HG03103 (cell line): ENCODE data around the gene PTPRN2.
"Not testable (repeated sequence)": the region's sequence is repeated elsewhere in the genome, so short reads cannot be mapped to it uniquely, and the experiment has no call there.

Experiments used
- ATAC-seq: cut with Tn5 transposase; IDR thresholded peaks from one replicate; pipeline ENCODE4 v1.9.1; 2021; ENCODE audit warnings: low read depth; ENCODE audit not compliant: unreplicated experiment

The PTPRN2 gene

DNA sequence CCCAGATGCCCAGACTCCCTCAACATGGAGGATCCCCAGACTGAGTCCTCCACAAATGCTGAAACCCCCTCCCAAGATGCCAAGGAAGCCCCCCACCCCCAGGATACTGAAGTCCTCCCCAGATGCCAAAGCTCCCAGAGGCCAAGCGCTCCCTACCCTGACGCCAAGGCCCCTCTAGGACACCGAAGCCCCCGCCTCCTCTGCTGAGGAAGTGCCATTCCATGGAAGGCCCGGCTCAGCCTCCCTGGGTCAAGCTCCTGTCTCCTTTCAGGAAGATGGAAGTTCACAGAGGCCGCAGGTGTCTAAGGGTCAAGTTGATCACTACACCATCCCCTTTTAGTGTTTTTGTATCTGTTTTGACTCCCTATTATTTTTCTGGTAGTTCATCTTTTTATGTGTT lies 644.1 kb downstream of the PTPRN2 start:
- no peak for ATAC-seq

DNA sequence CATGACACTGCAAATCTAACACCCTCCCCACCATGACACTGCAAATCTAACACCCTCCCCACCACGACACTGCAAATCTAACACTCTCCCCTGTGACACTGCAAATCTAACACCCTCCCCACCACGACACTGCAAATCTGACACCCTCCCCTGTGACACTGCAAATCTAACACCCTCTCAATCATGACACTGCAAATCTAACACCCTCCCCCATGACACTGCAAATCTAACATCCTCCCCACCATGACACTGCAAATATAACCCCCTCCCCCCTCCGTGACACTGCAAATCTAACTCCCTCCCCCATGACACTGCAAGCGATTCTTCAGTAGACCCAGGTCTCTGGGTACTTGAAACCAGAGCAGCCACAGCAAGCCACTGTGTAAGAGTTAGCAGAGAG lies 646.4 kb downstream of the PTPRN2 start:
- ATAC-seq: no peak

DNA sequence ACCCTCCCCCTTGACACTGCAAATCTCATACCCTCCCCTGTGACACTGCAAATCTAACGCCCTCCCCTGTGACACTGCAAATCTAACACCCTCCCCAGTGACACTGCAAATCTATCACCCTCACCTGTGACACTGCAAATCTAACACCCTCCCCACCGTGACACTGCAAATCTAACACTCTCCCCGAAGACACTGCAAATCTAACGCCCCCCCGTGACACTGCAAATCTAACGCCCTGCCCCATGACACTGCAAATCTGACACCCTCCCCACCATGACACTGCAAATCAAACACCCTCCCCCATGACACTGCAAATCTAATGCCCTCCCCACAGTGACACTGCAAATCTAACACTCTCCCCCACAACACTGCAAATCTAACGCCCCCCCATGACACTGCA lies 647.1 kb downstream of the PTPRN2 start:
- no peak for ATAC-seq

DNA sequence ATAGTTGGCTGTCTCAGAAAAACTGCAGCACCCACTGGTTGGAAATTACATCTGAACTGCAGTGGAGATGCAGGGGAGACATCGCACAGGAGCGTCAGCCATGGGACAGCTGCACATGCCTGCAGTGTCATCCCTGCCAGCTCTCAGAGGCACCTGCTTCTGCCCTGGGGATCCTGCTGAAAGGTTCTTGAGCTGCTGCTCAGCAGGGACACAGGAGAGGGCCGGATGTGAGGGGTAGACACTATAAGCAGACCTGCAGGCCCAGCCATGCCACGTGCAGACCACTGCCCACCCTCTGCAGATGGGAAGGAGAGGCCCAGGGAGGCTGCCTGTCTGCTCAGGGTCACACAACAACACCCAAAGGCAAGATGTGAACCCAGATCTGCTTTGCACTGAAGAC lies 649.4 kb downstream of the PTPRN2 start:
- no peak for ATAC-seq

GRCh38 chr7:157937406-157937805 lies 650.2 kb downstream of the PTPRN2 start:
- ATAC-seq: no peak

DNA sequence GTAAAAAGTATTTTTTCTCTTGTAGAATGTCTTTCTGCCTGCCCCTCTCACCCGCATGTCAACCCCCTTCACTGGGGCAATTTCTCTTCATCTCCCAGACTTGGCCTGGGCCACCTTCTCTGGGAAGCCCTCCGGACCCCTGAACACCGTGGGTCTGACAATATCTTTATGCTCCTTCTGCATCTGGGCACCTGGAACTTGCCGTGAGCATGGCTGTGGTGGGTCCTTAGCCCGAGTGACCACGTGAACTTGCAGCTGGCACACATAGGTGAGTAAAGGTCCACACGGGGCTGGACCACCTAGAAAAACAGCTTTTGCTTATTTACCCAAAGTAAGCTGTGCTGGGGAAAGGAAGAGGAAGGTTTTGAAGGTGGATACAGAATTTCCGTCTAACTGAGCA lies 650.6 kb downstream of the PTPRN2 start:
- ATAC-seq: no peak

DNA sequence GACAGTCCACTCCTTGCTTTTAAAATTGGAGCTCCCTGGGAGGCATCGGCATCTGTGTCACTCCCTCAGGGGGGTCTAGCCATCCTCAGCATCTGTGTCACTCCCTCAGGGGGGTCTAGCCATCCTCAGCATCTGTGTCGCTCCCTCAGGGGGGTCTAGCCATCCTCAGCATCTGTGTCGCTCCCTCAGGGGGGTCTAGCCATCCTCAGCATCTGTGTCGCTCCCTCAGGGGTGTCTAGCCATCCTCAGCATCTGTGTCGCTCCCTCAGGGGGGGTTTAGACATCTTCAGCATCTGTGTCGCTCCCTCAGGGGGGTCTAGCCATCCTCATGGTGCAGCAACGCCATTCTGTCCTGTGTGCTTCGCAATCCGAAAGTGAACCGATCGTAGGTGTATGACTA lies 651.9 kb downstream of the PTPRN2 start:
- not testable (repeated sequence) for ATAC-seq

GRCh38 chr7:157933219-157934155 lies 654.1 kb downstream of the PTPRN2 start:
- ATAC-seq: not testable (repeated sequence)

DNA sequence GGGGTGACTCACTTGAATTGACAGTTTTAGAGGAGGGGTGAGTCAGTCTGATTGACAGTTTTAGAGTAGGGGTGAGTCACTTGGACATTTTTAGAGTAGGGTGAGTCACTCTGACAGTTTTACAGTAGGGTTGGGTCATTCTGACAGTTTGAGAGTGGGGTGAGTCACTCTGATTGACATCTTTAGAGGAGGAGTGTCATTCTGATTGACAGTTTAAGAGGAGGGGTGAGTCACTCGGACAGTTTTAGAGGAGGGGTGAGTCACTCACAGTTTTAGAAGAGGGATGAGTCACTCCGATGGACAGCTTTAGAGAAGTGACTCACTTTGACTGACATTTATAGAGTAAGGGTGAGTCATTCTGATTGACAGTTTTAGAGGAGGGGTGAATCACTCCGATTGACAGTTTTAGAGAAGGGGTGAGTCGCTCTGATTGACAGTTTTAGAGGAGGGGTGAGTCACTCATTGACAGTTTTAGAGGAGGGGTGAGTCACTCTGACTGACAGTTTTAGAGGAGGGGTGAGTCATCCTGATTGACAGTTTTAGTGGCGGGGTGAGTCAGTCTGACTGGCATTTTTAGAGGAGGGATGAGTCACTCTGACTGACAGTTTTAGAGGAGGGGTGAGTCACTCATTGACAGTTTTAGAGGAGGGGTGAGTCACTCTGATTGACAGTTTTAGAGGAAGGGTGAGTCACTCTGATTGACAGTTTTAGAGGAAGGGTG lies 655.0 kb downstream of the PTPRN2 start:
- no peak for ATAC-seq

DNA sequence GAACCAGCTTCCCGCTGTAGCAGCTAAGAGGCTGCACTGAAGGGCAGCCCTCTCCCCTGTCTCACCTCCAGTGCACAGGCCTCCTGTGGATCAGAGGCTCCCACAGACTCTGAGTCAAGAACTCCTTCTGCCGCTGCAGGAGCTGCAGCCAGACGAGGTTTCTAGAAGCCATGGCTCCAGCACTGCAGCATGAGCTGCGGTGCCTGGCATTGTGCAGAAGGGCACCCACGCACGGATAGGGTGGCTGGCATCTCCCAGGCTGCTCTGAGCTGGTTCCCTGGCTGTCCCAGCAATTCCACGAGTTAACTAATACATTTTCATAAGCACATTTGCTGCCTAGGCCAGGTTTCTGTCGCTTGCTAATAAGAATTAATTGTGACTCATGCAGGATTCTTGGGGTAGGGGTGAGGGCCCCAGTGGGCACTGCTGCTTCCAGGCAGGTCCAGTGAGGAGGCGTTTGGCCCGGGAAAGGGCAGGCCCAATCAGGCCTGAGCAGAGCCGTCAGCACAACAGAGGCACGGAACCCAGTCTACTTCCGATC lies 656.6 kb downstream of the PTPRN2 start:
- no peak for ATAC-seq

GRCh38 chr7:157930441-157930840 lies 657.2 kb downstream of the PTPRN2 start:
- no peak for ATAC-seq

- no peak for ATAC-seq
Observed at GRCh38 chr7:157929671-157930070, 658.0 kb downstream of the PTPRN2 start.

GRCh38 chr7:157928808-157929425 lies 658.7 kb downstream of the PTPRN2 start:
- no peak for ATAC-seq

DNA sequence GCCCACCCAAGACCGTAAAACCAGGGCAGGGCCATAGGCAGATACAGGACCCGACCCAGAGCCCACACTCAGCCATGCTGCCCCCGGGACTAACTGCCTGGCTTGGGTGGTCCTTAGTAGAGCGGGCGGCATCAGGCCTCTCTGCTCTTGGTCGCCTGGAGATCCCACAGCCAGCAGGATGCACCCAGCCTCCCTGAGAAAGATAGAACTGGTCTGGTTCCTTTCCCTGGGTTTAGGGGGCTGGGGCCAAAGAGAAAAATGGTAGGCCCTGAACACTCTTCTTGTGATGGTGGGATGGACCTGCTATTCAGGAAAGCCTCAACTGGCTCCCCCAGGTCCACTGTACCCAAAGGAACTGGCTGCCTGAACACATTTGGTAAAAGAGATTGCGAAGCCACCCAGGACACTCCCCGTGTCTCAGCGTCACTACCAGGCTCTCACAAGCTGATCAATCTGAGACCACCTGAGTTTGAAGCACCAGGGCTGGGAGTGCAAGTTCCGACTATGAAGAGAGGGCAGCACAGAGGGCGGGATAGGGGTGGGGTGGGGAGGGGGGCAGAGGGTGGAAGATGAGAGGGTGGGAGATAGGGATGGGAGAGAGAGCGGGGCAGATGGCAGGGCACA lies 659.3 kb downstream of the PTPRN2 start:
- no peak for ATAC-seq

GRCh38 chr7:157927313-157927925 lies 660.2 kb downstream of the PTPRN2 start:
- ATAC-seq: no peak

GRCh38 chr7:157926521-157927150 lies 661.0 kb downstream of the PTPRN2 start:
- no peak for ATAC-seq

GRCh38 chr7:157926107-157926506 lies 661.5 kb downstream of the PTPRN2 start:
- ATAC-seq: no peak

DNA sequence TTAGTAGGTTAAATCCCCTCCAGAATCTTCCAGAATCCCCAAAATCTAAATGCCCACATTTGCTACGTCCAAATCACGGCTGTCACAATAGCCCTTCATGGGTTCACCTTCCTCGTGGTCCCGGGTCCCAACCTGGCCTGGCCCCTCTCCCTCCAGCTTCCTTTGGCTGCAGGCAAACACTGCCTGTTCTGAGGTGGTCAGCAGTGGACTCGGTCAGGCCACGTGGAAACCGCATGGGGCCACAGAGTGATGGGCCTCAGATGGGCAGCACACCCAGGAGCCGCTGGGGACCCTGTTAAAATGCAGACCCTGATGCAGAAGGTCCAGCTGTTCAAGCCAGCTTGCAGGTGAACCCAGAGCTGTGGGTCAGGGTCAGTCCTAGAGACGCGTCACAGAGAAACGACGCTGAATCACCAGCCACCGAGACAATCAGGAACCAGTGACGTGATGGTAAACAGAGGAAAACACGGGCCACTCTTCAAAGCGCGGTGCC lies 662.2 kb downstream of the PTPRN2 start:
- no peak for ATAC-seq

- no peak for ATAC-seq
Observed at GRCh38 chr7:157923903-157924630, 663.6 kb downstream of the PTPRN2 start.
